HepG2 (cell line): Measurements from ENCODE around the gene GPRC5D. TPM values are rescaled to one million over a fixed set of nuclear protein-coding genes. Genes with fewer than 3 reads are reported as not detected.

Experiments used
- ARNTL ChIP-seq: sonication (generic); formaldehyde crosslinking; IDR thresholded peaks from 2 replicates; pipeline ENCODE4 v1.4.0; 2020; ENCODE audit warnings: mild to moderate bottlenecking, missing genetic modification reagents
- ESRRA ChIP-seq: sonication (generic); formaldehyde crosslinking; IDR thresholded peaks from 2 replicates; pipeline ENCODE4 v1.5.1; 2020; ENCODE audit warnings: mild to moderate bottlenecking, low read depth, missing genetic modification reagents
- GABPB1 ChIP-seq: IDR thresholded peaks from 2 replicates; pipeline ENCODE4 v1.6.1; 2016; ENCODE audit warnings: mild to moderate bottlenecking, missing genetic modification reagents, moderate library complexity, missing compliant biosample characterization
- MTF2 ChIP-seq: sonication (generic); formaldehyde crosslinking; IDR thresholded peaks from 2 replicates; pipeline ENCODE4 v1.5.0; 2020; ENCODE audit warnings: missing genetic modification reagents, borderline replicate concordance
- NFIC ChIP-seq: IDR thresholded peaks from 2 replicates; pipeline ENCODE4 v1.6.1; 2012; ENCODE audit warnings: mild to moderate bottlenecking, low read length, inconsistent platforms
- RXRA ChIP-seq: sonication (generic); formaldehyde crosslinking; IDR thresholded peaks from 2 replicates; pipeline ENCODE4 v1.5.1; 2020; ENCODE audit warnings: missing genetic modification reagents
- SIX4 ChIP-seq: sonication (generic); formaldehyde crosslinking; IDR thresholded peaks from 2 replicates; pipeline ENCODE4 v1.4.0; 2020; ENCODE audit warnings: missing genetic modification reagents
- STAG1 ChIP-seq: sonication (generic); formaldehyde crosslinking; IDR thresholded peaks from 2 replicates; pipeline ENCODE4 v1.4.0; 2020; ENCODE audit warnings: missing genetic modification reagents
- THAP11 ChIP-seq: IDR thresholded peaks from 2 replicates; pipeline ENCODE4 v1.6.1; 2016; ENCODE audit warnings: missing biosample characterization, missing genetic modification reagents
- ZBTB1 ChIP-seq: sonication (generic); formaldehyde crosslinking; IDR thresholded peaks from 2 replicates; pipeline ENCODE4 v1.4.0; 2020; ENCODE audit warnings: missing genetic modification reagents, borderline replicate concordance
- ZNF768 ChIP-seq: sonication (generic); formaldehyde crosslinking; IDR thresholded peaks from 2 replicates; pipeline ENCODE4 v1.4.0; 2020; ENCODE audit warnings: missing genetic modification reagents
- ZSCAN30 ChIP-seq: sonication (generic); formaldehyde crosslinking; IDR thresholded peaks from 2 replicates; pipeline ENCODE4 v1.5.0; 2020; ENCODE audit warnings: mild to moderate bottlenecking, missing genetic modification reagents
- polyA plus RNA-seq, 8 experiments: library from polyadenylated mRNA; depleted of rRNA in 3 of 8; stranded (reverse) in 7 of 8; unstranded in 1 of 8; fragments of >200 nt; fragmentation: Illumina TruSeq in 4 of 8; extraction: Trizol in 4 of 8; gene quantifications; 2 replicates each; pipeline versions ENCODE4 v1.2.1 to v1.2.3, GENCODE V29; 2011 to 2016; ENCODE audit warnings: low read depth in 4 of 8, missing spikeins in 1 of 8, mixed read lengths in 1 of 8; ENCODE audit not compliant: insufficient read depth in 1 of 8
- total RNA-seq, 5 experiments: library from RNA; depleted of rRNA; stranded (reverse); fragments of >200 nt; fragmentation: Illumina TruSeq; extraction: Trizol; gene quantifications; 2 replicates each; pipeline ENCODE4 v1.2.3, GENCODE V29; 2016; ENCODE audit warnings: low read depth in 1 of 5
- TF ChIP-seq, protein P1 (sequence below): sonication (generic); formaldehyde crosslinking; IDR thresholded peaks from 2 replicates; pipeline ENCODE4 v1.5.0; 2020; ENCODE audit warnings: mild to moderate bottlenecking, missing genetic modification reagents, borderline replicate concordance
- TF ChIP-seq, protein P2 (sequence below): sonication (generic); formaldehyde crosslinking; IDR thresholded peaks from 2 replicates; pipeline ENCODE4 v1.5.0; 2020; ENCODE audit warnings: mild to moderate bottlenecking, missing genetic modification reagents
- TF ChIP-seq, protein P3 (sequence below): IDR thresholded peaks from 2 replicates; pipeline ENCODE4 v1.6.1; 2016; ENCODE audit warnings: mild to moderate bottlenecking
- TF ChIP-seq, protein P4 (sequence below): sonication (generic); formaldehyde crosslinking; IDR thresholded peaks from 2 replicates; pipeline ENCODE4 v1.4.0; 2020; ENCODE audit warnings: missing genetic modification reagents

GPRC5D gene
- total and polyA plus RNA-seq, 2 of the 13 experiments (the other 11 are each of a cell fraction or from before 2014, with no cell fraction given) = not detected

DNA sequence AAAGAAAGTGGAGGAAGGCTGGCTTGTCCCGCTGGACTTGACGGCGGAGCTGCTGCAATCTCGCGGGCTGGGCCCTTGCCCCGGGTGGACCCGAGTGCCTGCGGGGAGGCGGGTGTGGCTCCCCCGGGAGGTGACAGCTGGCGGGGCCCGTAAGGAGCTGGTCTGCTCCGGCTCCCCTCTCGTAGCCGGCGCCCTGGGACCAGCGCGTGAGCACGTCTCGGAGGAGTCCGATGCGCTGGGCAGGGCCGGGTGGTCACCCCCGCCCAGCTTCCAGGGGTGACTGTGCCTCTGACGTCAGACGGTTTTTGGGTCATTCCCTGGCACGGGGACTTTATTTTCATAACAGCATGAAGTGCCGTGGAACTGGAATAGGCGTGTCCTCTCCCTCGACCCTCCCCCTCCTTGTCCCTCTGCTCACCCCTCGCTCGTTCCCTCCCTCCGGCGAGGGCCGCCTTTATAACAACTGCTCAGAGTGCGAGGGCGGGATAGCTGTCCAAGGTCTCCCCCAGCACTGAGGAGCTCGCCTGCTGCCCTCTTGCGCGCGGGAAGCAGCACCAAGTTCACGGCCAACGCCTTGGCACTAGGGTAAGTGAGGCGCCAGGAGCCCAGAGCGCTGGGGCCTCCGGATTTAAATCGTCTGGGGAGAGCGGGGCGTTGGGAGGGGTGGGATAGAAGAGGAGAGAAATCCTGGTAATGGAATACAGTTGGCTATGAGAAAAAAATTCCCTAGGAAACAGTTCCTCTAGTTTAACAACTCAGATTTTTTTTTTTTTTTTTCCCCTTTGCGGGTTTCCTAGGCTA, 60.7 kb downstream of the GPRC5D start, which contains the start of gene GPRC5A (continued):
- TF ChIP-seq, protein P1, sequence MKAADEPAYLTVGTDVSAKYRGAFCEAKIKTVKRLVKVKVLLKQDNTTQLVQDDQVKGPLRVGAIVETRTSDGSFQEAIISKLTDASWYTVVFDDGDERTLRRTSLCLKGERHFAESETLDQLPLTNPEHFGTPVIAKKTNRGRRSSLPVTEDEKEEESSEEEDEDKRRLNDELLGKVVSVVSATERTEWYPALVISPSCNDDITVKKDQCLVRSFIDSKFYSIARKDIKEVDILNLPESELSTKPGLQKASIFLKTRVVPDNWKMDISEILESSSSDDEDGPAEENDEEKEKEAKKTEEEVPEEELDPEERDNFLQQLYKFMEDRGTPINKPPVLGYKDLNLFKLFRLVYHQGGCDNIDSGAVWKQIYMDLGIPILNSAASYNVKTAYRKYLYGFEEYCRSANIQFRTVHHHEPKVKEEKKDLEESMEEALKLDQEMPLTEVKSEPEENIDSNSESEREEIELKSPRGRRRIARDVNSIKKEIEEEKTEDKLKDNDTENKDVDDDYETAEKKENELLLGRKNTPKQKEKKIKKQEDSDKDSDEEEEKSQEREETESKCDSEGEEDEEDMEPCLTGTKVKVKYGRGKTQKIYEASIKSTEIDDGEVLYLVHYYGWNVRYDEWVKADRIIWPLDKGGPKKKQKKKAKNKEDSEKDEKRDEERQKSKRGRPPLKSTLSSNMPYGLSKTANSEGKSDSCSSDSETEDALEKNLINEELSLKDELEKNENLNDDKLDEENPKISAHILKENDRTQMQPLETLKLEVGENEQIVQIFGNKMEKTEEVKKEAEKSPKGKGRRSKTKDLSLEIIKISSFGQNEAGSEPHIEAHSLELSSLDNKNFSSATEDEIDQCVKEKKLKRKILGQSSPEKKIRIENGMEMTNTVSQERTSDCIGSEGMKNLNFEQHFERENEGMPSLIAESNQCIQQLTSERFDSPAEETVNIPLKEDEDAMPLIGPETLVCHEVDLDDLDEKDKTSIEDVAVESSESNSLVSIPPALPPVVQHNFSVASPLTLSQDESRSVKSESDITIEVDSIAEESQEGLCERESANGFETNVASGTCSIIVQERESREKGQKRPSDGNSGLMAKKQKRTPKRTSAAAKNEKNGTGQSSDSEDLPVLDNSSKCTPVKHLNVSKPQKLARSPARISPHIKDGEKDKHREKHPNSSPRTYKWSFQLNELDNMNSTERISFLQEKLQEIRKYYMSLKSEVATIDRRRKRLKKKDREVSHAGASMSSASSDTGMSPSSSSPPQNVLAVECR (CRISPR knock-in tag) = 0 out of 2 replicates have a peak, but pooled peaks have one; percentile 32
- TF ChIP-seq STAG1 (CRISPR knock-in tag) (peak; percentile 18), NFIC (no peak), SIX4 (CRISPR knock-in tag) (no peak), ZSCAN30 (CRISPR knock-in tag) (no peak), MTF2 (CRISPR knock-in tag) (peak; percentile 64; the same call in 1 of the 2 replicates), GABPB1 (CRISPR knock-in tag) (peak; percentile 25; the same call in 1 of the 2 replicates), THAP11 (CRISPR knock-in tag) (no peak), ESRRA (no peak), ZBTB1 (CRISPR knock-in tag) (no peak), ARNTL (0 out of 2 replicates have a peak, but pooled peaks have one; percentile 21), ZNF768 (CRISPR knock-in tag) (no peak), RXRA (CRISPR knock-in tag) (peak; percentile 13; the same call in 1 of the 2 replicates)
- TF ChIP-seq, protein P2, sequence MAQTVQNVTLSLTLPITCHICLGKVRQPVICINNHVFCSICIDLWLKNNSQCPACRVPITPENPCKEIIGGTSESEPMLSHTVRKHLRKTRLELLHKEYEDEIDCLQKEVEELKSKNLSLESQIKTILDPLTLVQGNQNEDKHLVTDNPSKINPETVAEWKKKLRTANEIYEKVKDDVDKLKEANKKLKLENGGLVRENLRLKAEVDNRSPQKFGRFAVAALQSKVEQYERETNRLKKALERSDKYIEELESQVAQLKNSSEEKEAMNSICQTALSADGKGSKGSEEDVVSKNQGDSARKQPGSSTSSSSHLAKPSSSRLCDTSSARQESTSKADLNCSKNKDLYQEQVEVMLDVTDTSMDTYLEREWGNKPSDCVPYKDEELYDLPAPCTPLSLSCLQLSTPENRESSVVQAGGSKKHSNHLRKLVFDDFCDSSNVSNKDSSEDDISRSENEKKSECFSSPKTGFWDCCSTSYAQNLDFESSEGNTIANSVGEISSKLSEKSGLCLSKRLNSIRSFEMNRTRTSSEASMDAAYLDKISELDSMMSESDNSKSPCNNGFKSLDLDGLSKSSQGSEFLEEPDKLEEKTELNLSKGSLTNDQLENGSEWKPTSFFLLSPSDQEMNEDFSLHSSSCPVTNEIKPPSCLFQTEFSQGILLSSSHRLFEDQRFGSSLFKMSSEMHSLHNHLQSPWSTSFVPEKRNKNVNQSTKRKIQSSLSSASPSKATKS (CRISPR knock-in tag) = no peak
- TF ChIP-seq, protein P3, sequence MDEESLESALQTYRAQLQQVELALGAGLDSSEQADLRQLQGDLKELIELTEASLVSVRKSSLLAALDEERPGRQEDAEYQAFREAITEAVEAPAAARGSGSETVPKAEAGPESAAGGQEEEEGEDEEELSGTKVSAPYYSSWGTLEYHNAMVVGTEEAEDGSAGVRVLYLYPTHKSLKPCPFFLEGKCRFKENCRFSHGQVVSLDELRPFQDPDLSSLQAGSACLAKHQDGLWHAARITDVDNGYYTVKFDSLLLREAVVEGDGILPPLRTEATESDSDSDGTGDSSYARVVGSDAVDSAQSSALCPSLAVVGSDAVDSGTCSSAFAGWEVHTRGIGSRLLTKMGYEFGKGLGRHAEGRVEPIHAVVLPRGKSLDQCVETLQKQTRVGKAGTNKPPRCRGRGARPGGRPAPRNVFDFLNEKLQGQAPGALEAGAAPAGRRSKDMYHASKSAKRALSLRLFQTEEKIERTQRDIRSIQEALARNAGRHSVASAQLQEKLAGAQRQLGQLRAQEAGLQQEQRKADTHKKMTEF (CRISPR knock-in tag) = 0 out of 2 replicates have a peak, but pooled peaks have one; percentile 28
- TF ChIP-seq, protein P4, sequence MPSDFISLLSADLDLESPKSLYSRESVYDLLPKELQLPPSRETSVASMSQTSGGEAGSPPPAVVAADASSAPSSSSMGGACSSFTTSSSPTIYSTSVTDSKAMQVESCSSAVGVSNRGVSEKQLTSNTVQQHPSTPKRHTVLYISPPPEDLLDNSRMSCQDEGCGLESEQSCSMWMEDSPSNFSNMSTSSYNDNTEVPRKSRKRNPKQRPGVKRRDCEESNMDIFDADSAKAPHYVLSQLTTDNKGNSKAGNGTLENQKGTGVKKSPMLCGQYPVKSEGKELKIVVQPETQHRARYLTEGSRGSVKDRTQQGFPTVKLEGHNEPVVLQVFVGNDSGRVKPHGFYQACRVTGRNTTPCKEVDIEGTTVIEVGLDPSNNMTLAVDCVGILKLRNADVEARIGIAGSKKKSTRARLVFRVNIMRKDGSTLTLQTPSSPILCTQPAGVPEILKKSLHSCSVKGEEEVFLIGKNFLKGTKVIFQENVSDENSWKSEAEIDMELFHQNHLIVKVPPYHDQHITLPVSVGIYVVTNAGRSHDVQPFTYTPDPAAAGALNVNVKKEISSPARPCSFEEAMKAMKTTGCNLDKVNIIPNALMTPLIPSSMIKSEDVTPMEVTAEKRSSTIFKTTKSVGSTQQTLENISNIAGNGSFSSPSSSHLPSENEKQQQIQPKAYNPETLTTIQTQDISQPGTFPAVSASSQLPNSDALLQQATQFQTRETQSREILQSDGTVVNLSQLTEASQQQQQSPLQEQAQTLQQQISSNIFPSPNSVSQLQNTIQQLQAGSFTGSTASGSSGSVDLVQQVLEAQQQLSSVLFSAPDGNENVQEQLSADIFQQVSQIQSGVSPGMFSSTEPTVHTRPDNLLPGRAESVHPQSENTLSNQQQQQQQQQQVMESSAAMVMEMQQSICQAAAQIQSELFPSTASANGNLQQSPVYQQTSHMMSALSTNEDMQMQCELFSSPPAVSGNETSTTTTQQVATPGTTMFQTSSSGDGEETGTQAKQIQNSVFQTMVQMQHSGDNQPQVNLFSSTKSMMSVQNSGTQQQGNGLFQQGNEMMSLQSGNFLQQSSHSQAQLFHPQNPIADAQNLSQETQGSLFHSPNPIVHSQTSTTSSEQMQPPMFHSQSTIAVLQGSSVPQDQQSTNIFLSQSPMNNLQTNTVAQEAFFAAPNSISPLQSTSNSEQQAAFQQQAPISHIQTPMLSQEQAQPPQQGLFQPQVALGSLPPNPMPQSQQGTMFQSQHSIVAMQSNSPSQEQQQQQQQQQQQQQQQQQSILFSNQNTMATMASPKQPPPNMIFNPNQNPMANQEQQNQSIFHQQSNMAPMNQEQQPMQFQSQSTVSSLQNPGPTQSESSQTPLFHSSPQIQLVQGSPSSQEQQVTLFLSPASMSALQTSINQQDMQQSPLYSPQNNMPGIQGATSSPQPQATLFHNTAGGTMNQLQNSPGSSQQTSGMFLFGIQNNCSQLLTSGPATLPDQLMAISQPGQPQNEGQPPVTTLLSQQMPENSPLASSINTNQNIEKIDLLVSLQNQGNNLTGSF (CRISPR knock-in tag) = no peak
